Measurements from ENCODE around the gene TPCN2.

Gene TPCN2

DNA sequence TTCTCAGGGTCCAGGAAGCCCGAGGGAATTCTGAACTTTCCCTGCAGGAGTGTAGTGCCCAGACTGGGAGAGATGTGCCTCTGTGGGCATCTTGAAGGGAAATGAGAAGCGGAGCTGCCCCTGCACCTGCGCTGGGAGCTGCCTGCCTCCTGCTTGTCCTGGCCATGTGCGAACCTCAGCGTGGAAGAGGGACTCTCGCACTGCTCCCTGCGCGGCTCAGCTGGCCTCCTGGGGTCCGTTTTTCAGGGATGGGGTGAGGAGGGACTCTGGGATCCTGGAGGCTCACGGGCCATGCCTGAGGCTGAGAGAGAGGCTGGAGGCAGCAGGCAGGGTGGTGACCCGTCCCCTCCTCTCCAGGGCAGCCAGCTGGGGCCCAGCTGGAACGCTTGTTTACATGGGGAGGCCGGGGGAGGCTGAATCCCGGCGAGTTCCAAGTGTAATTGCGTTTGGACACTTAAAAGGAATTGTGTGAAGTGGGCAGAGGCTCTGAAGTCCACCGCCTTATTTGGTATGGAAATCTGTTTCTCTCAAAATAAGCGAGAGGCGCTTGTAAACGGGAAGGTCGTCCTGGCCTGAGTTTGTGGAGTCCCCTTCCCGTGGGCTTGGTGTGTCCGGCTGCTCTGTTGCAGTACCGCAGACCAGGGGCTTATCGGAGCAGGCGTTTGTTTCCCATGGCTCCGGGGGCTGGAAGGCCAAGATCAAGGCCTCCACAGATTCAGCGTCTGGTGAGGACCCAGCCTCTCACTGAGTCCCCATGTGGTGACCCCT, 34.5 kb upstream of the TPCN2 start:
- no peak for TF ChIP-seq FOXP2 (optimal IDR thresholded peaks at IDR 0.05; ENCODE audit: borderline replicate concordance, extremely low read depth, extremely low read length, insufficient read depth)

DNA sequence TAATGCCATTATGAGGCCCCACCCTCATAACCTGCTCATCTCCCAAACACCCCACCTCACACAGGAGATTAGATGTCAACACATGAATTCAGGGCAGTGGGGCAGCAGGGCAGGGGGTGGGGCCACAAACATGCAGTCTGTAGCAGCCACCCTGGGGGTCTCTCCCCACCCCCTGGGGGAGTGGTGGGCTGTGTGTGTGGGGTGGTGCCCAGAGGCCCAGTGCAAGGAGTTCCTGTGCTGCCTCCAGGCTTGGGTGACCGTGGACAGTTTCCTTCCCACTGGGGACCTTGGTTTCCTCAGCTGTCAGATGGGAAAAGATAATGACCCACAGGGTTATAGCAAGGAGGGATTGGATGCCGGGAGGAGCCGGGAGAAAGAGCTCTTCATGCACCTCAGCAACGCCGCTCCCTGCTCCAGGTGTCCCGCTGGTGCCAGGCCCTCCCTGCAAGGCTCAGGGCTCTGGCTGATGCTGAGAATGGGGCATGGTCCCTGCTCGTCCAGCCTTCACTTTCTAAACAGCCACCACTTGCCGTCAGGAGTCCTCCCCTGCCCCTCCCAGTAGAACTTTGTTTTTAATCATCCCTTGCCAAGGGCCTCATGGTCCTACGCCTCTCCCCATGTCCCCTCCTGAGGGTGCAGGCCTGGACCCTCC, 33.7 kb upstream of the TPCN2 start:
- TF ChIP-seq, protein P1, sequence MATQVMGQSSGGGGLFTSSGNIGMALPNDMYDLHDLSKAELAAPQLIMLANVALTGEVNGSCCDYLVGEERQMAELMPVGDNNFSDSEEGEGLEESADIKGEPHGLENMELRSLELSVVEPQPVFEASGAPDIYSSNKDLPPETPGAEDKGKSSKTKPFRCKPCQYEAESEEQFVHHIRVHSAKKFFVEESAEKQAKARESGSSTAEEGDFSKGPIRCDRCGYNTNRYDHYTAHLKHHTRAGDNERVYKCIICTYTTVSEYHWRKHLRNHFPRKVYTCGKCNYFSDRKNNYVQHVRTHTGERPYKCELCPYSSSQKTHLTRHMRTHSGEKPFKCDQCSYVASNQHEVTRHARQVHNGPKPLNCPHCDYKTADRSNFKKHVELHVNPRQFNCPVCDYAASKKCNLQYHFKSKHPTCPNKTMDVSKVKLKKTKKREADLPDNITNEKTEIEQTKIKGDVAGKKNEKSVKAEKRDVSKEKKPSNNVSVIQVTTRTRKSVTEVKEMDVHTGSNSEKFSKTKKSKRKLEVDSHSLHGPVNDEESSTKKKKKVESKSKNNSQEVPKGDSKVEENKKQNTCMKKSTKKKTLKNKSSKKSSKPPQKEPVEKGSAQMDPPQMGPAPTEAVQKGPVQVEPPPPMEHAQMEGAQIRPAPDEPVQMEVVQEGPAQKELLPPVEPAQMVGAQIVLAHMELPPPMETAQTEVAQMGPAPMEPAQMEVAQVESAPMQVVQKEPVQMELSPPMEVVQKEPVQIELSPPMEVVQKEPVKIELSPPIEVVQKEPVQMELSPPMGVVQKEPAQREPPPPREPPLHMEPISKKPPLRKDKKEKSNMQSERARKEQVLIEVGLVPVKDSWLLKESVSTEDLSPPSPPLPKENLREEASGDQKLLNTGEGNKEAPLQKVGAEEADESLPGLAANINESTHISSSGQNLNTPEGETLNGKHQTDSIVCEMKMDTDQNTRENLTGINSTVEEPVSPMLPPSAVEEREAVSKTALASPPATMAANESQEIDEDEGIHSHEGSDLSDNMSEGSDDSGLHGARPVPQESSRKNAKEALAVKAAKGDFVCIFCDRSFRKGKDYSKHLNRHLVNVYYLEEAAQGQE (IDR thresholded peaks at IDR 0.05; ENCODE audit: insufficient read depth in 1 of 2, low read depth in 2 of 2, low read length in 2 of 2): no peak
- TF ChIP-seq POLR2AphosphoS5 (IDR thresholded peaks at IDR 0.05; ENCODE audit: low read depth, low read length) (no peak), FOXP2 (optimal IDR thresholded peaks at IDR 0.05; ENCODE audit: borderline replicate concordance, extremely low read depth, extremely low read length, insufficient read depth) (no peak), TAF1 (IDR thresholded peaks at IDR 0.05; ENCODE audit: borderline replicate concordance, insufficient read depth, low read length) (no peak), SIN3A (IDR thresholded peaks at IDR 0.05; ENCODE audit: borderline replicate concordance, insufficient read depth, low read length) (no peak)

DNA sequence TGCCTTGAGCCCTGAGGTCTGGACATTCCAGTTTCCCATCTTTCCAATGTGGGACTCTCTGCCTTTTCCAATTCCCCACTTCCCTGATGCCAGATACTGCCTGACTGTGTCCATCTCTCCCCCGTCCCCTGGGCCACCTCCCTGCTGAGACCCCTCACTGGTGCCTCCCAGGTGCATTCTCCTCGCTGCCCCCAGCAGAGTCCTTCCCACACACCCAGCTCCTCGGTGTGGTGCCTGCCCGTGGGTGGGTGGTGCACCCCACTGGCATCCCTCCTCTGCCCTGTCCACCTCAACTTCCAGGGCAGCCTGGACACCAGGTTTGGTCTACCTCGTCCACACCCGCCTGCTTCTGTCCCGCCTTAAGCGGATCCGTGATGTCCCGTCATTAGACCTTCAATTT, 30.8 kb upstream of the TPCN2 start:
- TF ChIP-seq SIN3A (IDR thresholded peaks at IDR 0.05; ENCODE audit: borderline replicate concordance, insufficient read depth, low read length): no peak
- TF ChIP-seq, protein P1 (IDR thresholded peaks at IDR 0.05; ENCODE audit: insufficient read depth in 1 of 2, low read depth in 2 of 2, low read length in 2 of 2): no peak

DNA sequence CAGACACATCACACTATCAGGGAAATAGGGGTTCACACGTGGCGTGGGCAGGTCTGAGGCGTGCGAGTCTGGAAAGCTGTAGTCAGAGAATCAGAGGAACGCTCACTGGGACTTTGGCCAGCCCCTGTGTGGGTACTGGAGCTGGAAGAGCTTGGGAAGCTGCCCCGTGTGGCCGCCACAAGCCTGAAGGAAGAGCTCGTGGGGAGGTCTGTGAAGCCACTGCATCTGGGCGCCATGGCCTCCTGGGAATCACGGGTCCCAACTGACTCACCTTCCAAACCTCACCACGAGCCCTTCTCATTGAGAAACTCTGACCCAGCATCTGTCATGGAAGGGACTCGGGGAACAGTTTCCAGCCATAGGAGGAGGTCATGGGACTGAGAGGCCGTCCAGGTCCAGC, 29.8 kb upstream of the TPCN2 start:
- no peak for TF ChIP-seq SIN3A (IDR thresholded peaks at IDR 0.05; ENCODE audit: borderline replicate concordance, insufficient read depth, low read length)
- TF ChIP-seq, protein P1 (IDR thresholded peaks at IDR 0.05; ENCODE audit: insufficient read depth in 1 of 2, low read depth in 2 of 2, low read length in 2 of 2): no peak
- TF ChIP-seq TAF1 (IDR thresholded peaks at IDR 0.05; ENCODE audit: borderline replicate concordance, insufficient read depth, low read length): no peak
- TF ChIP-seq POLR2AphosphoS5 (IDR thresholded peaks at IDR 0.05; ENCODE audit: low read depth, low read length): no peak
- no peak for TF ChIP-seq FOXP2 (optimal IDR thresholded peaks at IDR 0.05; ENCODE audit: borderline replicate concordance, extremely low read depth, extremely low read length, insufficient read depth)

DNA sequence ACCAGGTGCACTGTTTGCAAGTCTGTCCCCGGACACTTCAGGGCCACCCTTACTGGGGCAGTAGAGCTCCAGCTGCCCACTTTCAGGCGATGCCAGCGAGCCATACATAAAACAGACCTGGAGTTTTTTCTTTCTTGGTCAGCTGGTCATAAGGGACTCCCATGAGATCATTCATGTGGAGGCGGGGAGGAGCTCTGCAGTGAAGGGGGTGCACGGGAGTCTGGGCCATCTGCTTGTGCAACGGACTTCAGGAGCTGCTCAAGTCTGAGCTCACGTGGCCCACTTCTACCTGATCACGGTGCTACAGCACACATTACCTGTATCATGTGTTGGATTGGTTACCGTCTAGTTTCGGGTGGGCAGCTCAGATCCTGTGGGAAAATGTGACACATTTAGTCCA, 26.5 kb upstream of the TPCN2 start:
- TF ChIP-seq SIN3A (IDR thresholded peaks at IDR 0.05; ENCODE audit: borderline replicate concordance, insufficient read depth, low read length) (no peak), TAF1 (IDR thresholded peaks at IDR 0.05; ENCODE audit: borderline replicate concordance, insufficient read depth, low read length) (no peak), FOXP2 (optimal IDR thresholded peaks at IDR 0.05; ENCODE audit: borderline replicate concordance, extremely low read depth, extremely low read length, insufficient read depth) (no peak), POLR2AphosphoS5 (IDR thresholded peaks at IDR 0.05; ENCODE audit: low read depth, low read length) (no peak)
- TF ChIP-seq, protein P1 (IDR thresholded peaks at IDR 0.05; ENCODE audit: insufficient read depth in 1 of 2, low read depth in 2 of 2, low read length in 2 of 2): no peak

All from PFSK-1 (cell line).